Measurements from ENCODE around the gene RPUSD3. TPM values are rescaled to one million over a fixed set of nuclear protein-coding genes. Genes with fewer than 3 reads are reported as not detected.
"Not testable (repeated sequence)": the region's sequence is repeated elsewhere in the genome, so short reads cannot be mapped to it uniquely, and the experiment has no call there.

RPUSD3 gene
- total and polyA plus RNA-seq, 12 donors, result 26.4 to 45.7 (median 30.1) TPM

- intact Hi-C loops (cut with DNase I), result loop anchor here in 1 of 10 donors (5.0 kb wide), 1 partner anchor 58 kb away; the partner anchor contains the start of gene IL17RC
- Histone ChIP-seq H3K4me3 (no peak overlapping the region), H3K27me3 (peaks cover 0 to 4% (median 0%) of the 10 kb centered on the region in 7 donors), H3K27ac (no peak overlapping the region), H3K36me3 (no peaks in the 10 kb centered on the region), H3K4me1 (peaks cover under 1 to 22% (median 9%) of the 10 kb centered on the region in 9 donors), H3K9me3 (no peaks in the 10 kb centered on the region)
- TF ChIP-seq CTCF (IDR thresholded peaks at IDR 0.05), result no peak
- WGBS, 2 donors, result 90 to 91% methylated on average over 12 of the region's 12 CpGs
- DNase-seq (no peak), ATAC-seq (no peak)
Measured at GRCh38 chr3:9859530-9860025, 15.8 kb upstream of the RPUSD3 start.

GRCh38 chr3:9855594-9855993 lies 11.8 kb upstream of the RPUSD3 start:
- Histone ChIP-seq H3K27me3 (peaks cover 0 to 4% (median 0%) of the 10 kb centered on the region in 7 donors), H3K4me1 (peaks cover 0 to 4% (median 0%) of the 10 kb centered on the region in 9 donors), H3K27ac (no peak overlapping the region), H3K36me3 (no peaks in the 10 kb centered on the region), H3K4me3 (no peak overlapping the region), H3K9me3 (no peaks in the 10 kb centered on the region)
- TF ChIP-seq CTCF (IDR thresholded peaks at IDR 0.05), result no peak
- WGBS, 2 donors, result 97 to 99% methylated on average over 3 of the region's 3 CpGs
- intact Hi-C loops (cut with DNase I), result no loop called here
- DNase-seq (no peak), ATAC-seq (no peak)

- intact Hi-C loops (cut with DNase I), result not testable (repeated sequence)
Measured at GRCh38 chr3:9854291-9854940, 10.6 kb upstream of the RPUSD3 start.

GRCh38 chr3:9852528-9852927 lies 8.7 kb upstream of the RPUSD3 start:
- H3K4me3 ChIP-seq, result no peak overlapping the region
- intact Hi-C loops (cut with DNase I), result no loop called here
- ATAC-seq, result no peak
- WGBS, 2 donors, result 96% methylated on average over 6 of the region's 6 CpGs
- DNase-seq, result no peak
- no peak overlapping the region for H3K27ac ChIP-seq
- H3K36me3 ChIP-seq, result no peaks in the 10 kb centered on the region
- H3K4me1 ChIP-seq, result peaks cover 0 to 4% (median 0%) of the 10 kb centered on the region in 9 donors
- no peaks in the 10 kb centered on the region for H3K9me3 ChIP-seq
- no peak for TF ChIP-seq CTCF (IDR thresholded peaks at IDR 0.05)
- peaks cover 0 to 4% (median 0%) of the 10 kb centered on the region in 7 donors for H3K27me3 ChIP-seq

More at GRCh38 chr3:9854291-9854940, 10.6 kb upstream of the RPUSD3 start:
- H3K4me1 ChIP-seq, H3K4me3 ChIP-seq, H3K9me3 ChIP-seq, ATAC-seq, H3K27me3 ChIP-seq, H3K36me3 ChIP-seq, DNase-seq, H3K27ac ChIP-seq: not testable (repeated sequence)
- 73 to 75% methylated on average over 11 of the region's 11 CpGs for WGBS, 2 donors

GRCh38 chr3:9851926-9852325 lies 8.1 kb upstream of the RPUSD3 start:
- ATAC-seq; H3K27me3 ChIP-seq; H3K36me3 ChIP-seq; DNase-seq; H3K4me1 ChIP-seq; H3K9me3 ChIP-seq; H3K27ac ChIP-seq; intact Hi-C loops (cut with DNase I); H3K4me3 ChIP-seq: not testable (repeated sequence)
- WGBS, 2 donors, result 48 to 53% methylated on average over 6 of the region's 6 CpGs

- H3K9me3 ChIP-seq; ATAC-seq; intact Hi-C loops (cut with DNase I); H3K4me1 ChIP-seq; H3K4me3 ChIP-seq; DNase-seq; H3K36me3 ChIP-seq; H3K27ac ChIP-seq; H3K27me3 ChIP-seq: not testable (repeated sequence)
- 87 to 91% methylated on average over 6 of the region's 6 CpGs for WGBS, 2 donors
Measured at GRCh38 chr3:9851383-9851782, 7.6 kb upstream of the RPUSD3 start.
